Endothelial cell of umbilical vein (primary cell): Measurements from ENCODE around the gene DNAH10. TPM values are rescaled to one million over a fixed set of nuclear protein-coding genes. Genes with fewer than 3 reads are reported as not detected.

ENCODE experiments used
- BruUV-seq: library from RNA; stranded (reverse); fragments of 400-500 nt; replicated peaks from 2 replicates; lab custom pipeline; 2021; lab: Mats Ljungman, UMichigan
- CTCF ChIA-PET: fragments of 300-600, 350-600 bp; sonication (Branson Sonifier 250); formaldehyde crosslinking; loops from one replicate; lab custom pipeline; 2021; ENCODE audit warnings: antibody characterized with exemption, inconsistent platforms; lab: Charles Lee
- POLR2A ChIA-PET: fragments of 300-600, 350-600 bp; sonication (Branson Sonifier 250); formaldehyde crosslinking; loops from one replicate; lab custom pipeline; 2021; ENCODE audit warnings: antibody characterized with exemption, inconsistent platforms; lab: Charles Lee
- DNase-seq: peaks from one replicate; pipeline ENCODE4 v3.0.0-alpha.2; 2011; ENCODE audit warnings: low read depth, low spot score
- FAIRE-seq: peaks from 2 replicates; lab custom pipeline; 2011; peaks lifted over from hg19 to GRCh38; lab: Jason Lieb, UNC
- H2AFZ ChIP-seq: 2 replicates; pipeline ENCODE4 v1.6.0; 2012; ENCODE audit warnings: low read depth, low read length, control low read depth, inconsistent platforms
- H3K27ac ChIP-seq: 2 replicates; pipeline ENCODE4 v1.5.1; 2011; ENCODE audit warnings: low read depth, mild to moderate bottlenecking, control low read depth, low read length, moderate library complexity; ENCODE audit not compliant: insufficient read depth
- H3K27me3 ChIP-seq, 2 experiments: 2 replicates each; pipeline versions ENCODE4 v1.6.0 to v1.6.1; 2011; ENCODE audit warnings: low read length in 2 of 2, mixed read lengths in 1 of 2; ENCODE audit not compliant: control insufficient read depth in 2 of 2, insufficient read depth in 2 of 2
- H3K36me3 ChIP-seq, 2 experiments: 2 replicates in 1 of 2; 3 replicates in 1 of 2; pipeline ENCODE4 v1.5.1; 2011; ENCODE audit warnings: low read length in 2 of 2, mild to moderate bottlenecking in 1 of 2, moderate library complexity in 1 of 2; ENCODE audit not compliant: control insufficient read depth in 2 of 2, insufficient read depth in 2 of 2; ENCODE audit errors: extremely low read depth in 1 of 2
- H3K4me1 ChIP-seq: 3 replicates; pipeline ENCODE4 v1.5.1; 2011; ENCODE audit warnings: mild to moderate bottlenecking, low read length; ENCODE audit not compliant: control insufficient read depth, insufficient read depth; ENCODE audit errors: extremely low read depth
- H3K4me2 ChIP-seq: 2 replicates; pipeline ENCODE4 v1.6.1; 2011; ENCODE audit warnings: low read length, control low read depth, mixed read lengths; ENCODE audit not compliant: insufficient read depth
- H3K4me3 ChIP-seq, 3 experiments: fragments of 200-600 bp in 1 of 3; sonication (generic), shearing (Covaris generic) in 1 of 3; replicated peaks in 1 of 3; 2 replicates each; pipeline ENCODE4 v1.5.1; 2011 to 2016; ENCODE audit warnings: control low read depth in 3 of 3, low read length in 3 of 3, mild to moderate bottlenecking in 2 of 3, inconsistent platforms in 1 of 3, low read depth in 1 of 3, moderate library complexity in 1 of 3; ENCODE audit not compliant: insufficient read depth in 1 of 3
- H3K79me2 ChIP-seq: 2 replicates; pipeline ENCODE4 v1.6.0; 2012; ENCODE audit warnings: low read length, inconsistent platforms; ENCODE audit not compliant: control insufficient read depth, insufficient read depth
- H3K9ac ChIP-seq: replicated peaks from 2 replicates; pipeline ENCODE3; 2011; ENCODE audit warnings: low read length, control low read depth; ENCODE audit not compliant: insufficient read depth; ENCODE audit errors: extremely low read depth
- H3K9me1 ChIP-seq: replicated peaks from 3 replicates; pipeline ENCODE4 v1.6.0; 2011; ENCODE audit warnings: mild to moderate bottlenecking, low read length; ENCODE audit not compliant: control insufficient read depth, insufficient read depth; ENCODE audit errors: extremely low read depth
- H3K9me3 ChIP-seq: replicated peaks from 2 replicates; pipeline ENCODE4 v1.5.1; 2012; ENCODE audit warnings: low read length, inconsistent platforms; ENCODE audit not compliant: control insufficient read depth, insufficient read depth
- H4K20me1 ChIP-seq: replicated peaks from 2 replicates; pipeline ENCODE3; 2011; ENCODE audit warnings: mild to moderate bottlenecking, low read length; ENCODE audit not compliant: control insufficient read depth, insufficient read depth; ENCODE audit errors: extremely low read depth
- CTCF ChIP-seq, 2 donors: IDR thresholded peaks; 1 replicate in 1 of 2; 2 replicates in 1 of 2; pipeline ENCODE4 v1.5.1; 2011; ENCODE audit warnings: low read length in 2 of 2, mild to moderate bottlenecking in 2 of 2, moderate library complexity in 2 of 2, control low read depth in 1 of 2, inconsistent platforms in 1 of 2, low read depth in 1 of 2; ENCODE audit not compliant: insufficient read depth in 1 of 2; ENCODE audit errors: extremely low read depth in 1 of 2
- EZH2 ChIP-seq: IDR thresholded peaks from 2 replicates; pipeline ENCODE4 v1.6.1; 2012; ENCODE audit warnings: borderline replicate concordance, low read depth, mild to moderate bottlenecking, moderate library complexity, low read length, inconsistent platforms; ENCODE audit not compliant: severe bottlenecking
- FOS ChIP-seq: IDR thresholded peaks from 2 replicates; pipeline ENCODE4 v1.6.1; 2011; ENCODE audit warnings: mild to moderate bottlenecking, low read length, moderate library complexity, borderline replicate concordance; ENCODE audit not compliant: insufficient read depth
- GATA2 ChIP-seq: IDR thresholded peaks from 2 replicates; pipeline ENCODE4 v1.7.0; 2011; ENCODE audit warnings: low read depth, mild to moderate bottlenecking, moderate library complexity, mixed read lengths, low read length; ENCODE audit not compliant: insufficient read length, insufficient read depth
- JUN ChIP-seq: IDR thresholded peaks from 2 replicates; pipeline ENCODE4 v1.6.1; 2011; ENCODE audit warnings: borderline replicate concordance, low read depth; ENCODE audit not compliant: insufficient read length, insufficient read depth
- MAX ChIP-seq: IDR thresholded peaks from 2 replicates; pipeline ENCODE4 v1.6.1; 2011; ENCODE audit not compliant: insufficient read depth, insufficient read length
- MYC ChIP-seq: IDR thresholded peaks from one replicate; pipeline ENCODE4 v1.6.1; 2011; ENCODE audit warnings: mild to moderate bottlenecking, low read depth, low read length
- POLR2A ChIP-seq: IDR thresholded peaks from 2 replicates; pipeline ENCODE4 v1.6.1; 2012; ENCODE audit warnings: low read depth, mild to moderate bottlenecking, control low read depth, low read length
- POLR2AphosphoS5 ChIP-seq: IDR thresholded peaks from 2 replicates; pipeline ENCODE4 v1.6.1; 2012; ENCODE audit warnings: low read depth, mild to moderate bottlenecking, control low read depth, low read length, moderate library complexity; ENCODE audit not compliant: insufficient read depth
- dilution Hi-C: fragments of 300-500 bp; cut with MboI; formaldehyde crosslinking; loops from one replicate; pipeline ENCODE4 v1.15.0; 2019; ENCODE audit warnings: low sequenced_read_pairs; ENCODE audit not compliant: extremely low pct_ligation_motif_present
- intact Hi-C: fragments of 100-400 bp; cut with micrococcal nuclease; formaldehyde crosslinking; loops from one replicate; pipeline ENCODE4 v1.10.0; 2022
- polyA plus RNA-seq, 4 experiments: library from polyadenylated mRNA; depleted of rRNA in 3 of 4; stranded (reverse) in 3 of 4; unstranded in 1 of 4; fragments of >200 nt; gene quantifications; 2 replicates each; pipeline versions ENCODE4 v1.2.1 to v1.2.3, GENCODE V29; 2011 to 2012; ENCODE audit warnings: missing spikeins in 1 of 4
- total RNA-seq: library from RNA; stranded (reverse); gene quantifications from 2 replicates; pipeline ENCODE4 v1.2.3, GENCODE V29; 2021

DNAH10 gene
- total and polyA plus RNA-seq, 2 donors (not counting 3 experiments of a cell fraction or from before 2014, with no cell fraction given), result 0.04 to 0.31 TPM

- H3K9me3 ChIP-seq, result no peaks in the 10 kb centered on the region
- H3K4me1 ChIP-seq, result no peaks in the 10 kb centered on the region
- dilution Hi-C loops, result no loop called here
- no TSS peak for BruUV-seq
- ChIA-PET POLR2A (no interaction called here), CTCF (no interaction called here)
- FAIRE-seq (no peak), DNase-seq (no peak)
- H3K27me3 ChIP-seq, result peaks cover 0 to 3% of the 10 kb centered on the region in 2 experiments
- no peaks in the 10 kb centered on the region for H3K79me2 ChIP-seq
- H3K9ac ChIP-seq, result no peak overlapping the region
- H2AFZ ChIP-seq, result no peak overlapping the region
- H3K4me2 ChIP-seq, result no peak overlapping the region
- H3K36me3 ChIP-seq, result no peaks in the 10 kb centered on the region
- H3K4me3 ChIP-seq, result no peak overlapping the region
- intact Hi-C loops, result no loop called here
- H4K20me1 ChIP-seq, result no peaks in the 10 kb centered on the region
- H3K9me1 ChIP-seq, result no peaks in the 10 kb centered on the region
- TF ChIP-seq GATA2, result no peak
- no peak overlapping the region for H3K27ac ChIP-seq
Measured at GRCh38 chr12:123886258-123886657, 124.2 kb downstream of the DNAH10 start.

- H4K20me1 ChIP-seq, result no peaks in the 10 kb centered on the region
- peaks cover 3% of the 10 kb centered on the region in 2 experiments for H3K27me3 ChIP-seq
- H3K9me3 ChIP-seq, result no peaks in the 10 kb centered on the region
- no TSS peak for BruUV-seq
- TF ChIP-seq POLR2A, result no peak
- TF ChIP-seq FOS, result no peak
- TF ChIP-seq JUN, result no peak
- no peak for TF ChIP-seq GATA2
- TF ChIP-seq MYC, result no peak
- TF ChIP-seq EZH2, result no peak
- no peak for TF ChIP-seq POLR2AphosphoS5
- TF ChIP-seq CTCF (IDR thresholded peaks at IDR 0.05; ENCODE audit: extremely low read depth in 1 of 2, insufficient read depth in 1 of 2, low read depth in 1 of 2, low read length in 2 of 2), result no peak
- no peak for TF ChIP-seq MAX
- no peaks in the 10 kb centered on the region for H3K4me1 ChIP-seq
- H3K4me3 ChIP-seq, result no peak overlapping the region
- H2AFZ ChIP-seq, result no peak overlapping the region
- H3K9ac ChIP-seq, result no peak overlapping the region
- no peak overlapping the region for H3K27ac ChIP-seq
- no peak for DNase-seq
- intact Hi-C loops (no loop called here), dilution Hi-C loops (no loop called here)
- CTCF ChIA-PET, result no interaction called here
- no peak for FAIRE-seq
- POLR2A ChIA-PET, result no interaction called here
- H3K4me2 ChIP-seq, result no peak overlapping the region
- H3K9me1 ChIP-seq, result no peaks in the 10 kb centered on the region
- no peaks in the 10 kb centered on the region for H3K79me2 ChIP-seq
- H3K36me3 ChIP-seq, result no peaks in the 10 kb centered on the region
Measured at GRCh38 chr12:123886931-123887582, 125.0 kb downstream of the DNAH10 start.
